HepG2 (cell line): ENCODE measurements around the gene PPP1R7. TPM values are rescaled to one million over a fixed set of nuclear protein-coding genes. Genes with fewer than 3 reads are reported as not detected.

Source experiments
- ADNP ChIP-seq: sonication (generic); formaldehyde crosslinking; IDR thresholded peaks from 2 replicates; pipeline ENCODE4 v1.4.0; 2020; ENCODE audit warnings: missing genetic modification reagents
- BORCS8-MEF2B ChIP-seq: sonication (generic); formaldehyde crosslinking; IDR thresholded peaks from 2 replicates; pipeline ENCODE4 v1.8.0; 2022; ENCODE audit warnings: mild to moderate bottlenecking, missing genetic modification reagents
- FOXP1 ChIP-seq, 2 experiments: fragments of 450-650 bp in 1 of 2; IDR thresholded peaks; 2 replicates each; pipeline ENCODE4 v1.6.1; 2017 to 2018; ENCODE audit warnings: antibody characterized with exemption in 1 of 2
- HDAC2 ChIP-seq: sonication (generic); formaldehyde crosslinking; IDR thresholded peaks from 2 replicates; pipeline ENCODE4 v1.4.0; 2020; ENCODE audit warnings: missing genetic modification reagents
- KAT7 ChIP-seq: IDR thresholded peaks from 2 replicates; pipeline ENCODE4 v1.6.1; 2018; ENCODE audit warnings: borderline replicate concordance, missing compliant biosample characterization
- PAX8 ChIP-seq: sonication (generic); formaldehyde crosslinking; IDR thresholded peaks from 2 replicates; pipeline ENCODE4 v1.8.0; 2022; ENCODE audit warnings: mild to moderate bottlenecking, missing genetic modification reagents, borderline replicate concordance
- POLR2A ChIP-seq, 2 experiments: IDR thresholded peaks; 2 replicates each; pipeline ENCODE4 v1.6.1; 2011; ENCODE audit warnings: low read depth in 2 of 2, low read length in 2 of 2, mild to moderate bottlenecking in 1 of 2, moderate library complexity in 1 of 2; ENCODE audit not compliant: insufficient read depth in 1 of 2
- ZNF10 ChIP-seq: sonication (generic); formaldehyde crosslinking; IDR thresholded peaks from 2 replicates; pipeline ENCODE4 v1.4.0; 2020; ENCODE audit warnings: mild to moderate bottlenecking, low read depth, missing genetic modification reagents, borderline replicate concordance
- ZNF547 ChIP-seq: sonication (generic); formaldehyde crosslinking; IDR thresholded peaks from 2 replicates; pipeline ENCODE4 v1.5.1; 2020; ENCODE audit warnings: mild to moderate bottlenecking, missing genetic modification reagents
- polyA plus RNA-seq, 8 experiments: library from polyadenylated mRNA; depleted of rRNA in 3 of 8; stranded (reverse) in 7 of 8; unstranded in 1 of 8; fragments of >200 nt; fragmentation: Illumina TruSeq in 4 of 8; extraction: Trizol in 4 of 8; gene quantifications; 2 replicates each; pipeline versions ENCODE4 v1.2.1 to v1.2.3, GENCODE V29; 2011 to 2016; ENCODE audit warnings: low read depth in 4 of 8, missing spikeins in 1 of 8, mixed read lengths in 1 of 8; ENCODE audit not compliant: insufficient read depth in 1 of 8
- total RNA-seq, 5 experiments: library from RNA; depleted of rRNA; stranded (reverse); fragments of >200 nt; fragmentation: Illumina TruSeq; extraction: Trizol; gene quantifications; 2 replicates each; pipeline ENCODE4 v1.2.3, GENCODE V29; 2016; ENCODE audit warnings: low read depth in 1 of 5
- TF ChIP-seq, protein P1 (sequence below): sonication (generic); formaldehyde crosslinking; IDR thresholded peaks from 2 replicates; pipeline ENCODE4 v1.8.0; 2022; ENCODE audit warnings: missing genetic modification reagents, mild to moderate bottlenecking, moderate library complexity, borderline replicate concordance
- TF ChIP-seq, protein P2 (sequence below): sonication (generic); formaldehyde crosslinking; IDR thresholded peaks from 2 replicates; pipeline ENCODE4 v1.5.0; 2020; ENCODE audit warnings: missing genetic modification reagents
- TF ChIP-seq, protein P3 (sequence below): sonication (generic); formaldehyde crosslinking; IDR thresholded peaks from one replicate; pipeline ENCODE4 v1.5.1; 2020; ENCODE audit warnings: mild to moderate bottlenecking, missing genetic modification reagents; ENCODE audit errors: not compliant biosample characterization
- TF ChIP-seq, protein P4 (sequence below): sonication (generic); formaldehyde crosslinking; IDR thresholded peaks from 2 replicates; pipeline ENCODE4 v1.4.0; 2020; ENCODE audit warnings: missing genetic modification reagents, borderline replicate concordance

Gene PPP1R7
- total and polyA plus RNA-seq, 2 of the 13 experiments (the other 11 are each of a cell fraction or from before 2014, with no cell fraction given): 33.3 to 67.9 TPM

DNA sequence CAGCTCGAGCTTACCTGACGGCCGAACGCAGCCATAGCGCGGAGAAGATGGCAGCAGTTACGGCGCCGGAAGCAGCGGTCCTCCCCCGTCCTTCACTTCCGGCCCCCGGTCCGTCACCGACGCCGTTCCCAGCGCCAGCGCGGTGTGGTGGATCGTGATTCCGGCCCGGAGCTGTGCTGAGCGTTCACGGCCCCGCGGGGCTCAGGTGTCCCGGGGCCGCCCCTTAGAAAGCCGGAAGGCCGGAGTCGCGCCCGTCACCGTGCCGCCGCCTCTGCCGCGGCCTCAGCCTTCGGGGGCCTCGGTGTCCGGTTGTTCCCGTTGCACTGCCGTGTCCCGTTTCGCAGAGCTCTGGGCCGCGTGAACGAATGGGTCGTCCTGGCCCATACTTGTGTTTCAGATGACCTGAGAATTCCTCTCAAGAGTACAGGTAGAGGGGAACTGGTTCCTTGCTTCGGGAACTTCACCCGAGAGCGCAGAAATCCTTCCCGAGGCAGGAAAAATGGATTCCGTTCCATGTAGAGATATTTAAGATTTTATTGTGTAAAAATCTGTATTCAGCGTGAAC, 47.9 kb upstream of the PPP1R7 start, which contains the start of gene MTERF4 (continued):
- TF ChIP-seq HDAC2 (CRISPR knock-in tag) (peak; percentile 100), BORCS8-MEF2B (CRISPR knock-in tag) (peak; percentile 95), ZNF547 (CRISPR knock-in tag) (peak; percentile 98), ADNP (CRISPR knock-in tag) (no peak), PAX8 (no peak), POLR2A (IDR thresholded peaks at IDR 0.05; ENCODE audit: insufficient read depth in 1 of 2, low read depth in 2 of 2, low read length in 2 of 2) (peak; percentile 91 to 96), ZNF10 (CRISPR knock-in tag) (no peak), KAT7 (CRISPR knock-in tag) (peak; percentile 100), FOXP1 (IDR thresholded peaks at IDR 0.05) (no peak), FOXP1 (CRISPR knock-in tag; IDR thresholded peaks at IDR 0.05) (peak; percentile 74)
- TF ChIP-seq, protein P1, sequence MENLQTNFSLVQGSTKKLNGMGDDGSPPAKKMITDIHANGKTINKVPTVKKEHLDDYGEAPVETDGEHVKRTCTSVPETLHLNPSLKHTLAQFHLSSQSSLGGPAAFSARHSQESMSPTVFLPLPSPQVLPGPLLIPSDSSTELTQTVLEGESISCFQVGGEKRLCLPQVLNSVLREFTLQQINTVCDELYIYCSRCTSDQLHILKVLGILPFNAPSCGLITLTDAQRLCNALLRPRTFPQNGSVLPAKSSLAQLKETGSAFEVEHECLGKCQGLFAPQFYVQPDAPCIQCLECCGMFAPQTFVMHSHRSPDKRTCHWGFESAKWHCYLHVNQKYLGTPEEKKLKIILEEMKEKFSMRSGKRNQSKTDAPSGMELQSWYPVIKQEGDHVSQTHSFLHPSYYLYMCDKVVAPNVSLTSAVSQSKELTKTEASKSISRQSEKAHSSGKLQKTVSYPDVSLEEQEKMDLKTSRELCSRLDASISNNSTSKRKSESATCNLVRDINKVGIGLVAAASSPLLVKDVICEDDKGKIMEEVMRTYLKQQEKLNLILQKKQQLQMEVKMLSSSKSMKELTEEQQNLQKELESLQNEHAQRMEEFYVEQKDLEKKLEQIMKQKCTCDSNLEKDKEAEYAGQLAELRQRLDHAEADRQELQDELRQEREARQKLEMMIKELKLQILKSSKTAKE (CRISPR knock-in tag): peak; percentile 73
- TF ChIP-seq, protein P2, sequence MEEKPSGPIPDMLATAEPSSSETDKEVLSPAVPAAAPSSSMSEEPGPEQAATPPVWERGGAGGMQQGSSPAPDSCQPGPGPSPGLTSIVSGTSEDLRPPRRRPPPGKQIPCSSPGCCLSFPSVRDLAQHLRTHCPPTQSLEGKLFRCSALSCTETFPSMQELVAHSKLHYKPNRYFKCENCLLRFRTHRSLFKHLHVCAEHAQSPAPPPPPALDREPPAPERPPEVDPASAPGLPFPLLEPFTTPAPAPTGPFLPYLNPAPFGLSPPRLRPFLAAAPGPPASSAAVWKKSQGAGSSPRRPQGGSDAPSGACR (CRISPR knock-in tag): peak; percentile 99
- TF ChIP-seq, protein P3, sequence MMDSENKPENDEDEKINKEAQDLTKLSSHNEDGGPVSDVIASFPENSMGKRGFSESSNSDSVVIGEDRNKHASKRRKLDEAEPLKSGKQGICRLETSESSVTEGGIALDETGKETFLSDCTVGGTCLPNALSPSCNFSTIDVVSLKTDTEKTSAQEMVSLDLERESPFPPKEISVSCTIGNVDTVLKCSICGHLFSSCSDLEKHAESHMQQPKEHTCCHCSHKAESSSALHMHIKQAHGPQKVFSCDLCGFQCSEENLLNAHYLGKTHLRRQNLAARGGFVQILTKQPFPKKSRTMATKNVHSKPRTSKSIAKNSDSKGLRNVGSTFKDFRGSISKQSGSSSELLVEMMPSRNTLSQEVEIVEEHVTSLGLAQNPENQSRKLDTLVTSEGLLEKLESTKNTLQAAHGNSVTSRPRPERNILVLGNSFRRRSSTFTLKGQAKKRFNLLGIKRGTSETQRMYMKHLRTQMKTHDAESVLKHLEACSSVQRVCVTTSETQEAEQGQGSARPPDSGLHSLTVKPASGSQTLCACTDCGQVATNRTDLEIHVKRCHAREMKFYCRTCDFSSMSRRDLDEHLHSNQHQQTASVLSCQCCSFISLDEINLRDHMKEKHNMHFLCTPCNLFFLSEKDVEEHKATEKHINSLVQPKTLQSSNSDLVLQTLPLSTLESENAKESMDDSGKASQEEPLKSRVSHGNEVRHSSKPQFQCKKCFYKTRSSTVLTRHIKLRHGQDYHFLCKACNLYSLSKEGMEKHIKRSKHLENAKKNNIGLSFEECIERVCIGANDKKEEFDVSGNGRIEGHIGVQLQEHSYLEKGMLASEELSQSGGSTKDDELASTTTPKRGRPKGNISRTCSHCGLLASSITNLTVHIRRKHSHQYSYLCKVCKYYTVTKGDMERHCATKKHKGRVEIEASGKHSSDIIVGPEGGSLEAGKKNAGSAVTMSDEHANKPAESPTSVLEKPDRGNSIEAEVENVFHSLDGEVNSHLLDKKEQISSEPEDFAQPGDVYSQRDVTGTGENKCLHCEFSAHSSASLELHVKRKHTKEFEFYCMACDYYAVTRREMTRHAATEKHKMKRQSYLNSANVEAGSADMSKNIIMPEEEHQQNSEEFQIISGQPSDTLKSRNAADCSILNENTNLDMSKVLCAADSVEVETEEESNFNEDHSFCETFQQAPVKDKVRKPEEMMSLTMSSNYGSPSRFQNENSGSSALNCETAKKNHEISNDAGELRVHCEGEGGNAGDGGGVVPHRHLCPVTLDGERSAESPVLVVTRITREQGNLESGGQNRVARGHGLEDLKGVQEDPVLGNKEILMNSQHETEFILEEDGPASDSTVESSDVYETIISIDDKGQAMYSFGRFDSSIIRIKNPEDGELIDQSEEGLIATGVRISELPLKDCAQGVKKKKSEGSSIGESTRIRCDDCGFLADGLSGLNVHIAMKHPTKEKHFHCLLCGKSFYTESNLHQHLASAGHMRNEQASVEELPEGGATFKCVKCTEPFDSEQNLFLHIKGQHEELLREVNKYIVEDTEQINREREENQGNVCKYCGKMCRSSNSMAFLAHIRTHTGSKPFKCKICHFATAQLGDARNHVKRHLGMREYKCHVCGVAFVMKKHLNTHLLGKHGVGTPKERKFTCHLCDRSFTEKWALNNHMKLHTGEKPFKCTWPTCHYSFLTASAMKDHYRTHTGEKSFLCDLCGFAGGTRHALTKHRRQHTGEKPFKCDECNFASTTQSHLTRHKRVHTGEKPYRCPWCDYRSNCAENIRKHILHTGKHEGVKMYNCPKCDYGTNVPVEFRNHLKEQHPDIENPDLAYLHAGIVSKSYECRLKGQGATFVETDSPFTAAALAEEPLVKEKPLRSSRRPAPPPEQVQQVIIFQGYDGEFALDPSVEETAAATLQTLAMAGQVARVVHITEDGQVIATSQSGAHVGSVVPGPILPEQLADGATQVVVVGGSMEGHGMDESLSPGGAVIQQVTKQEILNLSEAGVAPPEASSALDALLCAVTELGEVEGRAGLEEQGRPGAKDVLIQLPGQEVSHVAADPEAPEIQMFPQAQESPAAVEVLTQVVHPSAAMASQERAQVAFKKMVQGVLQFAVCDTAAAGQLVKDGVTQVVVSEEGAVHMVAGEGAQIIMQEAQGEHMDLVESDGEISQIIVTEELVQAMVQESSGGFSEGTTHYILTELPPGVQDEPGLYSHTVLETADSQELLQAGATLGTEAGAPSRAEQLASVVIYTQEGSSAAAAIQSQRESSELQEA (CRISPR knock-in tag): peak; percentile 97
- TF ChIP-seq, protein P4, sequence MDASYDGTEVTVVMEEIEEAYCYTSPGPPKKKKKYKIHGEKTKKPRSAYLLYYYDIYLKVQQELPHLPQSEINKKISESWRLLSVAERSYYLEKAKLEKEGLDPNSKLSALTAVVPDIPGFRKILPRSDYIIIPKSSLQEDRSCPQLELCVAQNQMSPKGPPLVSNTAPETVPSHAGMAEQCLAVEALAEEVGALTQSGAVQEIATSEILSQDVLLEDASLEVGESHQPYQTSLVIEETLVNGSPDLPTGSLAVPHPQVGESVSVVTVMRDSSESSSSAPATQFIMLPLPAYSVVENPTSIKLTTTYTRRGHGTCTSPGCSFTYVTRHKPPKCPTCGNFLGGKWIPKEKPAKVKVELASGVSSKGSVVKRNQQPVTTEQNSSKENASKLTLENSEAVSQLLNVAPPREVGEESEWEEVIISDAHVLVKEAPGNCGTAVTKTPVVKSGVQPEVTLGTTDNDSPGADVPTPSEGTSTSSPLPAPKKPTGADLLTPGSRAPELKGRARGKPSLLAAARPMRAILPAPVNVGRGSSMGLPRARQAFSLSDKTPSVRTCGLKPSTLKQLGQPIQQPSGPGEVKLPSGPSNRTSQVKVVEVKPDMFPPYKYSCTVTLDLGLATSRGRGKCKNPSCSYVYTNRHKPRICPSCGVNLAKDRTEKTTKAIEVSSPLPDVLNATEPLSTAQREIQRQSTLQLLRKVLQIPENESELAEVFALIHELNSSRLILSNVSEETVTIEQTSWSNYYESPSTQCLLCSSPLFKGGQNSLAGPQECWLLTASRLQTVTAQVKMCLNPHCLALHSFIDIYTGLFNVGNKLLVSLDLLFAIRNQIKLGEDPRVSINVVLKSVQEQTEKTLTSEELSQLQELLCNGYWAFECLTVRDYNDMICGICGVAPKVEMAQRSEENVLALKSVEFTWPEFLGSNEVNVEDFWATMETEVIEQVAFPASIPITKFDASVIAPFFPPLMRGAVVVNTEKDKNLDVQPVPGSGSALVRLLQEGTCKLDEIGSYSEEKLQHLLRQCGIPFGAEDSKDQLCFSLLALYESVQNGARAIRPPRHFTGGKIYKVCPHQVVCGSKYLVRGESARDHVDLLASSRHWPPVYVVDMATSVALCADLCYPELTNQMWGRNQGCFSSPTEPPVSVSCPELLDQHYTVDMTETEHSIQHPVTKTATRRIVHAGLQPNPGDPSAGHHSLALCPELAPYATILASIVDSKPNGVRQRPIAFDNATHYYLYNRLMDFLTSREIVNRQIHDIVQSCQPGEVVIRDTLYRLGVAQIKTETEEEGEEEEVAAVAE (CRISPR knock-in tag): peak; percentile 94; the same call in 1 of the 2 replicates
